ENCODE measurements around the gene MYOCD. TPM values are rescaled to one million over a fixed set of nuclear protein-coding genes. Genes with fewer than 3 reads are reported as not detected.

Gene MYOCD
- total RNA-seq, 1 experiment from 2014 or later: 1.2 TPM

DNA sequence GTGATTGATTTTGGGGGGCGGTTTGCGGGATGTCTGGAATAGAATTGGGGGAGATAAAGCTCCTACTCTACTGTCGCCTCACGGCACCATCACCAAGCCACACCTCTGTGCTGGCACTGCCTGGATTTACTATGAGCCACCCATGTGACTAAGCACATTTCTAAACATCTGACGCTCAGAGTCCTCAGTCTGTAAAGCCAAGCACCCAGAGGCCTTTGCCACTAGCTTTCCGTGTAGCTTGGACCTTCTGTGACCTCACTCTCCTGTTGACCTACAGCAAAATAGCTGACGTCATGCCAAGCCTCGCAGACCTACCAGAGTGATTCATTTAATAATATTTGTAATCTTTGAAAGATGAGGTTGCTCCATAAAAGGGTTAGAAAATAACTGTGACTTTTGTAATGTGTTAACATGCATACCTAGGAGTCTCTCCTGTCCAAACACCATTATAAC is 38.5 kb upstream of the MYOCD start:
- no peaks in the 10 kb centered on the region for H3K36me3 Mint-ChIP-seq
- TF ChIP-seq, protein P1, sequence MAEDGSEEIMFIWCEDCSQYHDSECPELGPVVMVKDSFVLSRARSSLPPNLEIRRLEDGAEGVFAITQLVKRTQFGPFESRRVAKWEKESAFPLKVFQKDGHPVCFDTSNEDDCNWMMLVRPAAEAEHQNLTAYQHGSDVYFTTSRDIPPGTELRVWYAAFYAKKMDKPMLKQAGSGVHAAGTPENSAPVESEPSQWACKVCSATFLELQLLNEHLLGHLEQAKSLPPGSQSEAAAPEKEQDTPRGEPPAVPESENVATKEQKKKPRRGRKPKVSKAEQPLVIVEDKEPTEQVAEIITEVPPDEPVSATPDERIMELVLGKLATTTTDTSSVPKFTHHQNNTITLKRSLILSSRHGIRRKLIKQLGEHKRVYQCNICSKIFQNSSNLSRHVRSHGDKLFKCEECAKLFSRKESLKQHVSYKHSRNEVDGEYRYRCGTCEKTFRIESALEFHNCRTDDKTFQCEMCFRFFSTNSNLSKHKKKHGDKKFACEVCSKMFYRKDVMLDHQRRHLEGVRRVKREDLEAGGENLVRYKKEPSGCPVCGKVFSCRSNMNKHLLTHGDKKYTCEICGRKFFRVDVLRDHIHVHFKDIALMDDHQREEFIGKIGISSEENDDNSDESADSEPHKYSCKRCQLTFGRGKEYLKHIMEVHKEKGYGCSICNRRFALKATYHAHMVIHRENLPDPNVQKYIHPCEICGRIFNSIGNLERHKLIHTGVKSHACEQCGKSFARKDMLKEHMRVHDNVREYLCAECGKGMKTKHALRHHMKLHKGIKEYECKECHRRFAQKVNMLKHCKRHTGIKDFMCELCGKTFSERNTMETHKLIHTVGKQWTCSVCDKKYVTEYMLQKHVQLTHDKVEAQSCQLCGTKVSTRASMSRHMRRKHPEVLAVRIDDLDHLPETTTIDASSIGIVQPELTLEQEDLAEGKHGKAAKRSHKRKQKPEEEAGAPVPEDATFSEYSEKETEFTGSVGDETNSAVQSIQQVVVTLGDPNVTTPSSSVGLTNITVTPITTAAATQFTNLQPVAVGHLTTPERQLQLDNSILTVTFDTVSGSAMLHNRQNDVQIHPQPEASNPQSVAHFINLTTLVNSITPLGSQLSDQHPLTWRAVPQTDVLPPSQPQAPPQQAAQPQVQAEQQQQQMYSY (CRISPR knock-in tag; IDR thresholded peaks at IDR 0.05): no peak
- TF ChIP-seq KAT7 (CRISPR knock-in tag; IDR thresholded peaks at IDR 0.05; ENCODE audit: borderline replicate concordance) (no peak), SOX15 (CRISPR knock-in tag; IDR thresholded peaks at IDR 0.05) (no peak), NR3C1 (CRISPR knock-in tag; conservative IDR thresholded peaks at IDR 0.05; ENCODE audit: low read depth) (no peak), TP53 (CRISPR knock-in tag; IDR thresholded peaks at IDR 0.05) (no peak), JAZF1 (CRISPR knock-in tag; IDR thresholded peaks at IDR 0.05) (no peak), TEAD1 (CRISPR knock-in tag; IDR thresholded peaks at IDR 0.05) (no peak), CREM (CRISPR knock-in tag; IDR thresholded peaks at IDR 0.05) (no peak), ETV6 (CRISPR knock-in tag; IDR thresholded peaks at IDR 0.05) (no peak), ESRRA (CRISPR knock-in tag; IDR thresholded peaks at IDR 0.05; ENCODE audit: borderline replicate concordance) (no peak), ZNF138 (CRISPR knock-in tag; conservative IDR thresholded peaks at IDR 0.05) (no peak), HMGA2 (CRISPR knock-in tag; IDR thresholded peaks at IDR 0.05) (no peak), PRRX2 (CRISPR knock-in tag; IDR thresholded peaks at IDR 0.05) (no peak)
- TF ChIP-seq, protein P2, sequence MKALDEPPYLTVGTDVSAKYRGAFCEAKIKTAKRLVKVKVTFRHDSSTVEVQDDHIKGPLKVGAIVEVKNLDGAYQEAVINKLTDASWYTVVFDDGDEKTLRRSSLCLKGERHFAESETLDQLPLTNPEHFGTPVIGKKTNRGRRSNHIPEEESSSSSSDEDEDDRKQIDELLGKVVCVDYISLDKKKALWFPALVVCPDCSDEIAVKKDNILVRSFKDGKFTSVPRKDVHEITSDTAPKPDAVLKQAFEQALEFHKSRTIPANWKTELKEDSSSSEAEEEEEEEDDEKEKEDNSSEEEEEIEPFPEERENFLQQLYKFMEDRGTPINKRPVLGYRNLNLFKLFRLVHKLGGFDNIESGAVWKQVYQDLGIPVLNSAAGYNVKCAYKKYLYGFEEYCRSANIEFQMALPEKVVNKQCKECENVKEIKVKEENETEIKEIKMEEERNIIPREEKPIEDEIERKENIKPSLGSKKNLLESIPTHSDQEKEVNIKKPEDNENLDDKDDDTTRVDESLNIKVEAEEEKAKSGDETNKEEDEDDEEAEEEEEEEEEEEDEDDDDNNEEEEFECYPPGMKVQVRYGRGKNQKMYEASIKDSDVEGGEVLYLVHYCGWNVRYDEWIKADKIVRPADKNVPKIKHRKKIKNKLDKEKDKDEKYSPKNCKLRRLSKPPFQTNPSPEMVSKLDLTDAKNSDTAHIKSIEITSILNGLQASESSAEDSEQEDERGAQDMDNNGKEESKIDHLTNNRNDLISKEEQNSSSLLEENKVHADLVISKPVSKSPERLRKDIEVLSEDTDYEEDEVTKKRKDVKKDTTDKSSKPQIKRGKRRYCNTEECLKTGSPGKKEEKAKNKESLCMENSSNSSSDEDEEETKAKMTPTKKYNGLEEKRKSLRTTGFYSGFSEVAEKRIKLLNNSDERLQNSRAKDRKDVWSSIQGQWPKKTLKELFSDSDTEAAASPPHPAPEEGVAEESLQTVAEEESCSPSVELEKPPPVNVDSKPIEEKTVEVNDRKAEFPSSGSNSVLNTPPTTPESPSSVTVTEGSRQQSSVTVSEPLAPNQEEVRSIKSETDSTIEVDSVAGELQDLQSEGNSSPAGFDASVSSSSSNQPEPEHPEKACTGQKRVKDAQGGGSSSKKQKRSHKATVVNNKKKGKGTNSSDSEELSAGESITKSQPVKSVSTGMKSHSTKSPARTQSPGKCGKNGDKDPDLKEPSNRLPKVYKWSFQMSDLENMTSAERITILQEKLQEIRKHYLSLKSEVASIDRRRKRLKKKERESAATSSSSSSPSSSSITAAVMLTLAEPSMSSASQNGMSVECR (CRISPR knock-in tag; IDR thresholded peaks at IDR 0.05; ENCODE audit: borderline replicate concordance): no peak
- TF ChIP-seq, protein P3, sequence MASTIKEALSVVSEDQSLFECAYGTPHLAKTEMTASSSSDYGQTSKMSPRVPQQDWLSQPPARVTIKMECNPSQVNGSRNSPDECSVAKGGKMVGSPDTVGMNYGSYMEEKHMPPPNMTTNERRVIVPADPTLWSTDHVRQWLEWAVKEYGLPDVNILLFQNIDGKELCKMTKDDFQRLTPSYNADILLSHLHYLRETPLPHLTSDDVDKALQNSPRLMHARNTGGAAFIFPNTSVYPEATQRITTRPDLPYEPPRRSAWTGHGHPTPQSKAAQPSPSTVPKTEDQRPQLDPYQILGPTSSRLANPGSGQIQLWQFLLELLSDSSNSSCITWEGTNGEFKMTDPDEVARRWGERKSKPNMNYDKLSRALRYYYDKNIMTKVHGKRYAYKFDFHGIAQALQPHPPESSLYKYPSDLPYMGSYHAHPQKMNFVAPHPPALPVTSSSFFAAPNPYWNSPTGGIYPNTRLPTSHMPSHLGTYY (CRISPR knock-in tag; IDR thresholded peaks at IDR 0.05): no peak
- TF ChIP-seq, protein P4, sequence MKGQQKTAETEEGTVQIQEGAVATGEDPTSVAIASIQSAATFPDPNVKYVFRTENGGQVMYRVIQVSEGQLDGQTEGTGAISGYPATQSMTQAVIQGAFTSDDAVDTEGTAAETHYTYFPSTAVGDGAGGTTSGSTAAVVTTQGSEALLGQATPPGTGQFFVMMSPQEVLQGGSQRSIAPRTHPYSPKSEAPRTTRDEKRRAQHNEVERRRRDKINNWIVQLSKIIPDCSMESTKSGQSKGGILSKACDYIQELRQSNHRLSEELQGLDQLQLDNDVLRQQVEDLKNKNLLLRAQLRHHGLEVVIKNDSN (CRISPR knock-in tag; IDR thresholded peaks at IDR 0.05): no peak
- DNase-seq (ENCODE audit: low spot score) (no peak), ATAC-seq (no peak)
- no peaks in the 10 kb centered on the region for H3K9me3 Mint-ChIP-seq
- no peak overlapping the region for H3K4me3 Mint-ChIP-seq
- no peaks in the 10 kb centered on the region for H3K27me3 Mint-ChIP-seq (ENCODE audit: low read depth)
- no peak overlapping the region for H3K27ac Mint-ChIP-seq
- peaks cover 49% of the 10 kb centered on the region for H3K4me1 Mint-ChIP-seq
- CTCF ChIA-PET: no interaction called here
- POLR2A ChIA-PET: no interaction called here

DNA sequence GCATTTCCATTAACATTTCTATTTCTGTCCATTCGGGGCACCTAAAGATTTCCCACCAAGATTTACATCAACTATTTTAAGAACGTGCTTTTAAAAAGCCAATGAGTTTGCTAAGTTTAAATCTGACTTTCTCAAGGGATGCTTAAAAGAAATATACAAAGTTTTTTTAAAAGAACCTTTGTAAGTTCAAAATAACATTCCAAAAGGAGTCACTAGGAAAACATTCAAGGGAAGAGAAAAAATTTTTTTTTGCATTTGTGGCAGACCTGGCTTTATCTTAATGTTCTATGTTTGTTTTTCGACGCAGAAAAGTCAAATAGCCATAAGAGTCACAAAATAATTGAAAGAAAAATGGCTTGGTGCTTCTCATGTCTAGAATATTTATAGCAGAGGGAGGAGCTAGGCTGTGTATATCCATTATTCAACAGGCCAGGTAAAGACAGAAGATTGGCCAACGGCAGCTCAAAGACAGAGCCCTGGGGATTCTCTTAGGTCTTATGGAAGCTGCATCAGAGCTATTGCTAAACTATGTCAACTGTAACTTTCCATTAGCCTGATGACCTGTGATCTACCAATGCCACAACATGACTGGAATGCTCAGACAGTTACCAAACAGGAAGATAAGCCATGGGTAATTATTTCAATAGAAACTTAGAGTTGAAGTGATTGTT is 37.8 kb upstream of the MYOCD start:
- CTCF ChIA-PET: no interaction called here
- Mint-ChIP-seq H3K27ac (no peak overlapping the region), H3K36me3 (no peaks in the 10 kb centered on the region)

More for the DNA sequence above, 37.8 kb upstream of the MYOCD start:
- H3K4me1 Mint-ChIP-seq: peaks cover 44% of the 10 kb centered on the region
- no peaks in the 10 kb centered on the region for H3K9me3 Mint-ChIP-seq
- no peak overlapping the region for H3K4me3 Mint-ChIP-seq
- ATAC-seq (no peak), DNase-seq (ENCODE audit: low spot score) (no peak)
- POLR2A ChIA-PET: no interaction called here
- TF ChIP-seq NR2C2 (CRISPR knock-in tag; IDR thresholded peaks at IDR 0.05) (no peak), EMX1 (CRISPR knock-in tag; IDR thresholded peaks at IDR 0.05) (no peak), FOXP1 (CRISPR knock-in tag; IDR thresholded peaks at IDR 0.05; ENCODE audit: borderline replicate concordance) (no peak), SP1 (CRISPR knock-in tag; conservative IDR thresholded peaks at IDR 0.05) (no peak)
- TF ChIP-seq, protein P5, sequence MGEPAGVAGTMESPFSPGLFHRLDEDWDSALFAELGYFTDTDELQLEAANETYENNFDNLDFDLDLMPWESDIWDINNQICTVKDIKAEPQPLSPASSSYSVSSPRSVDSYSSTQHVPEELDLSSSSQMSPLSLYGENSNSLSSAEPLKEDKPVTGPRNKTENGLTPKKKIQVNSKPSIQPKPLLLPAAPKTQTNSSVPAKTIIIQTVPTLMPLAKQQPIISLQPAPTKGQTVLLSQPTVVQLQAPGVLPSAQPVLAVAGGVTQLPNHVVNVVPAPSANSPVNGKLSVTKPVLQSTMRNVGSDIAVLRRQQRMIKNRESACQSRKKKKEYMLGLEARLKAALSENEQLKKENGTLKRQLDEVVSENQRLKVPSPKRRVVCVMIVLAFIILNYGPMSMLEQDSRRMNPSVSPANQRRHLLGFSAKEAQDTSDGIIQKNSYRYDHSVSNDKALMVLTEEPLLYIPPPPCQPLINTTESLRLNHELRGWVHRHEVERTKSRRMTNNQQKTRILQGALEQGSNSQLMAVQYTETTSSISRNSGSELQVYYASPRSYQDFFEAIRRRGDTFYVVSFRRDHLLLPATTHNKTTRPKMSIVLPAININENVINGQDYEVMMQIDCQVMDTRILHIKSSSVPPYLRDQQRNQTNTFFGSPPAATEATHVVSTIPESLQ (CRISPR knock-in tag; IDR thresholded peaks at IDR 0.05): no peak
- TF ChIP-seq, protein P6, sequence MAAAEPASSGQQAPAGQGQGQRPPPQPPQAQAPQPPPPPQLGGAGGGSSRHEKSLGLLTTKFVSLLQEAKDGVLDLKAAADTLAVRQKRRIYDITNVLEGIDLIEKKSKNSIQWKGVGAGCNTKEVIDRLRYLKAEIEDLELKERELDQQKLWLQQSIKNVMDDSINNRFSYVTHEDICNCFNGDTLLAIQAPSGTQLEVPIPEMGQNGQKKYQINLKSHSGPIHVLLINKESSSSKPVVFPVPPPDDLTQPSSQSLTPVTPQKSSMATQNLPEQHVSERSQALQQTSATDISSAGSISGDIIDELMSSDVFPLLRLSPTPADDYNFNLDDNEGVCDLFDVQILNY (CRISPR knock-in tag; IDR thresholded peaks at IDR 0.05): no peak
- no peaks in the 10 kb centered on the region for H3K27me3 Mint-ChIP-seq (ENCODE audit: low read depth)
